ENCODE measurements around the gene AARSD1.
"Not testable (repeated sequence)": the region's sequence is repeated elsewhere in the genome, so short reads cannot be mapped to it uniquely, and the experiment has no call there.

The AARSD1 gene

GRCh38 chr17:42980766-42981397 is 16.6 kb upstream of the AARSD1 start:
- peak; percentile 83 for DNase-seq

DNA sequence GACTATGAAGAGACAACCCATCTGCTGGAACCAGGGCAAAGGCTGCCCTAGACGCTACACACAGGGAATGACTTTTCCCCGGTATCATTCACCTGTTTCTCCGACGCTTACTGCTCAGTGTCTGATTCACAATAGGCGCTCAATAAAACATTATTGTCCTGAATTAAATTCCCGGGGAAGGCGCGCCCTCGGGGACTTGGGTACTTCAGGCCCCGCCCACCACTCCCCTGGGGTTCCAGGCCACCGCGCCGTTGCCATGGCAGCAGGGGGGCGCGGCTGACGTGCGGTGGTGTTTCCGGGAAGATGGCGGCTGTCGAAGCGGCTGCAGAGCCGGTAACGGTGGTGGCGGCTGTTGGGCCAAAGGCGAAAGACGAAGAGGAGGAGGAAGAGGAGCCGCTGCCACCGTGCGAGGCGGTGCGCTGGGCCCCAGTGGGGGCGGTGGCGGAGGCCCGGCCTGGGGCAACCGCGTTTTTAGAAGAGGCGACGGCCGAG is 16.1 kb upstream of the AARSD1 start, which contains the start of gene RUNDC1:
TSS of gene RUNDC1 (plus strand) at position 292 of the 492 bp plus-strand sequence. CDS start at position 304, 12 bp downstream.
- peak; percentile 93 for DNase-seq

DNA sequence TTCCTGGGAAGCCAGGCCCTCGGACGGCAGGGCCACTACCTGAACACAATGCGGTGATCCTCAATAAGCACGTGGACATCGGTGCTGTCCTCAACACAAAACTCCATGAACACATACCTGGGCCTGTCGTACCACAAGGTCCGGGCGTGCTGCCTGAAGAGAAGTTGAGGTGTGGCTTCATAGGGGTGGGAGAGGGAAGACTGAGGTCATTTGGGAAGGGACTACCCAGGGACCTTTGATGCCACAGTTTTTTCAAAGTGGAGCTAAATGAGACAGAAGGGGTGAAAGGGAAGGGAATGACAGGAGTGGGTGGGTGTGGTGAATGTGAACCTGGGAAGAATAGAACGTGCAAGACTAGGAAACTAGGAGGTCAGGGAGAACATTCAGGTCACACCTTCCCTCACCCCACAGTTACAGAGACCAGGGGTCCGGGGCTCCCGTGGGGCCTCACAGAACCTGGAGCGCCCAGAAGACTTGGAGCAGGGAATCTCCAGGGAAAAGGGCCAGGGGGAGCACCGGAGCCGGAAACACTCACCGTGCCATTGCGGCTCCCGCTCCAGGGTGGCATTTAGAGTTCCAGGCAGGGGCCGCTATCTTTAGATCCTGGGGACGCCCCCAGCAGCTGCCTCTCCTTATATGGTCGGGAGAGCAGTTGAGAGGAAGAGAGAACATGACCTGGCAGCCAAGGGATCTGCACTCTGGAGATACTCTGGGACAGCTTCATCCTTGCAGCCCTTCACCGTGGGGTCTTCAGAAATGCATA is 15.4 kb upstream of the AARSD1 start, which contains the start of gene PTGES3L:
TSS of gene PTGES3L (minus strand) at position 570 of the 763 bp plus-strand sequence. CDS start at position 543, 27 bp downstream.
- peak; percentile 52 for DNase-seq

DNA sequence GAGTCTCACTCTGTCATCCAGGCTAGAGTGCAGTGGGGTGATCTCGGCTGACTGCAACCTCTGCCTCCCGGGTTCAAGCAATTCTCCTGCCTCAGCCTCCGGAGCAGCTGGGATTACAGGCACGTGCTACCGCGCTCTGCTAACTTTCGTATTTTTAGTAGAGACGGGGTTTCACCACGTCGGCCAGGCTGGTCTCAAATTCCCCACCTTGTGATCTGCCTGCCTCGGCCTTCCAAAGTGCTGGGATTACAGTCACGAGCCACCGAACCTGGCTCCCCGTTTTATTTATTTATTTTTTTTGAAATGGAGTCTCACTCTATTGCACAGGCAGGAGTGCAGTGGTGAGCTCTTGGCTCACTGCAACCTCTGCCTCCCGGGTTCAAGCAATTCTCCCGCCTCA is 11.4 kb upstream of the AARSD1 start:
- DNase-seq: not testable (repeated sequence)

DNA sequence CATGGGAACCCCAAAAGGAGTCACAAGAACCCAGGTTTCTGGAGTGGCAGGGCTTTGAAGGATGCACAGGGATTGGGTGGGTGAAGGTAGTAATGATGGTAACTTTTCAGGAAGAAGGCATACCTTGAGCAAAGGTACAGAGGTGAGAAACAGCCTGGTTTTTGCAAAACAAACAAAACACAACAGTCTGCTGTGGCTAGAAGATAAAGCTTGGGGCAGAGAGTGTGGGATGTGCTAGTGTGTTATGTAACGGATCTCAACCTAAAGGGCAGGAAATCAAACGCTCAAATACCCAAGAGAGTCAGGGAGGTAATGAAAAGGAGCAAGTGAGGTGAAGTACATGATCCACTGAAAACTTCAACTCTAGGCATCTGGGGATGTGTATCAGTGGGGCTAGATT is 11.0 kb upstream of the AARSD1 start:
- no peak for DNase-seq

DNA sequence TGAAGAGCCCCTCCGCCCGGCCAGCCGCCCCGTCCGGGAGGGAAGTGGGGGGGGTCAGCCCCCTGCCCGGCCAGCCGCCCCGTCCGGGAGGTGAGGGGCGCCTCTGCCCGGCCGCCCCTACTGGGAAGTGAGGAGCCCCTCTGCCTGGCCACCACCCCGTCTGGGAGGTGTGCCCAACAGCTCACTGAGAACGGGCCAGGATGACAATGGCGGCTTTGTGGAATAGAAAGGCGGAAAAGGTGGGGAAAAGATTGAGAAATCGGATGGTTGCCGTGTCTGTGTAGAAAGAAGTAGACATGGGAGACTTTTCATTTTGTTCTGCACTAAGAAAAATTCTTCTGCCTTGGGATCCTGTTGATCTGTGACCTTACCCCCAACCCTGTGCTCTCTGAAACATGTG is 9.1 kb upstream of the AARSD1 start:
- DNase-seq: not testable (repeated sequence)

DNA sequence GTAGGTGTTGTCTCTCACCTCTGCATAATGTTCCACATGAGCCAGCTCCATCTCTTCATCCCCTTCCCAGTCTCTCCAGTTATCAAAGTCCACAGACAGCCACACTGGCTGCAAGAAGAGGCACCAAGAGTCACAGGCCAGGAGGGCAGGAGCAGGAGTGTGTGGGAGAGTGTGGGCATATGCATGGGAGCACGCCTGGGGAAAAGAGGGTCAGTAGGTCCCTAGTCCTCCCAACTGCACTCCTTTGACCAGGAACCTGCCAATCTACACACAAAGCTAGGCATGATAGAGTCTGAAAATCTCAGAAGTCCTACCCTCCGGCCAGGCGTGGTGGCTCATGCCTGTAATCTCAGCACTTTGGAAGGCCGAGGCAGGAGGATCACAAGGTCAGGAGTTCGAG is 7.3 kb upstream of the AARSD1 start:
- DNase-seq: no peak

- DNase-seq: no peak
Measured at GRCh38 chr17:42969001-42969581, 4.8 kb upstream of the AARSD1 start.

DNA sequence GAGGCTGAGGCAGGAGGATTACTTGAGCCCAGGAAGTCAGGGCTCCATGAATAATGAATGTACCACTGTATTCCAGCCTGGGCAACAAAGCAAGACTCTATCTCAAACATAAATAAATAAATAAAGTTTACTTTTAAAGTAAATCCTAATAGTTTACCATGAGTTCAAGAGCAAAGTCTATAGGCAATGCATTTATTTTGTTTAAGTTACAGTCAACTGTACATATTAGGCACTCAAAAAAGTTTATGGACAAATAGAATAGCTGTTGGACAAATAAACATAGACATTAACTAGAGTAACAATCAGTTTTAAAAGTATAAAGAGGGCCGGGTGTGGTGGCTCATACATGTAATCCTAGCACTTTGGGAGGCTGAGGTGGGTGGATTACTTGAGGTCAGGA is 3.7 kb upstream of the AARSD1 start:
- no peak for DNase-seq

DNA sequence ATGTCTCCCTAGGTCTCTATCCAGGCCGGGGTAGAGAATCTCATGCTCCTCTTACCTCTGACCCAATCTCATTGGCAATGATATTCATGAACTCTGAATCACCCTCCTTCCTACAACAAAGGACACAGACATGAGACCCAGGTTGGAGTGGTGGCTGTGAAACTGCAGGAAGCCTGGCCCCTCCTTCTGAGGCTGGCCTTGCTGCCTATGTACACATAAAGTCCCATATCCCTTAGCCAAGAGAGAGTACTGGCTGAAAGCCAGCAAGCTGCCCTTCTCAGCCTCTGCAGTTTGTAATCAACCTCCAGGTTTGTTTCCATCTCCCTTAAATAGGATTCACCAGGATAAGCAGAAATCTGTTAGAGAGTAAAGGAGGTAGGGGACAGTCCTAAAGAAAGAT is 10.6 kb downstream of the AARSD1 start:
- DNase-seq: no peak

DNA sequence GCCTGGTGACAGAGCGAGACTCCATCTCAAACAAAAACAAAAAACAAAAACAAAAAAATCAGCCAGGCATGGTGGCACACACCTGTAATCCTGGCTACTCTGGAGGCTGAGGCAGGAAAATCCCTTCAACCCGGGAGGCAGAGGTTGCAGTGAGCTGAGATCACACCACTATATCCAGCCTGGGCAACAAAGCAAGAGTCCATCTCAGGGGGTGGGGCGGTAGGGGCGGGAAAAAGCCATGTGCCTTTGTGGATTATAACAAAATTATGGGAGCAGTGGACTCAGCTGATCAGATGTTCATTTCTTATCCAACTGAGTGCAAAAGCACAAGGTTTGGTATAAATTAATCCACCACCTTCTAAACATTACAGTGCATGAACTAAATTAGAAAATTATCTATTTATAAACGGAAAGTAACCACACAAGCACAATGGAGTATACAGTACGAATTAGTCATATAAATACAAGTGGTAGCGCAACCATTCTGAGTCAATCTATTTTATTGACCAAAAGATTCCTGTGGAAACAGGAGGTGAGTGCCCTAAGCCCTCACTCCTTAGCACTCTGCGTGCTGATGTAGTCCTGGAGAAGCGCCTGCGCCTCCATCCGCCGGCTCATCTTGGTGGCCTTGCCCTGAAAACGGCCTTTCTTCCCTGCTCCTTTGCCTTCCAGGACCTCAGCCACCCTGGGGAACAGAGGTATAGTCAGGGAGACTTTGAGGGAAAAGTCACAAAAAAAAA is 14.0 kb downstream of the AARSD1 start:
- no peak for DNase-seq

DNA sequence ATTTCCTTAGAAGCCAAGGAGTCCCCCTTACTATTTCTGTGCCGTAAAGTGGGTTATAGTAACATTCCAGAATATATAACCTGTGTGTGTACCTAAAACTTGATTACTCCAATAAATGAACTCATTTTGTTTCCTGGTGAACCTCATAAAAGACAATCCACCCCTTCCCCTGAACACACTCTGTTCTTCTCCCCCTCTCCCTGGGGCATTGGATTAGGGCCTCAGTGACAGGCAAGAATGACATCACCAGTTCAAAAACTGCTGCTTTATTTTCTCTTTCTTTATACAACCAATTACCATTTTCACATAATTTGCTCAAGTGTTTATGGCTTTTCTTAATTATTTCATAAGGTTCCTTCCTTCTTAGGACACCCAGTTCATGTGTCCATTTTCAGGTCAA is 17.4 kb downstream of the AARSD1 start:
- DNase-seq: no peak

DNA sequence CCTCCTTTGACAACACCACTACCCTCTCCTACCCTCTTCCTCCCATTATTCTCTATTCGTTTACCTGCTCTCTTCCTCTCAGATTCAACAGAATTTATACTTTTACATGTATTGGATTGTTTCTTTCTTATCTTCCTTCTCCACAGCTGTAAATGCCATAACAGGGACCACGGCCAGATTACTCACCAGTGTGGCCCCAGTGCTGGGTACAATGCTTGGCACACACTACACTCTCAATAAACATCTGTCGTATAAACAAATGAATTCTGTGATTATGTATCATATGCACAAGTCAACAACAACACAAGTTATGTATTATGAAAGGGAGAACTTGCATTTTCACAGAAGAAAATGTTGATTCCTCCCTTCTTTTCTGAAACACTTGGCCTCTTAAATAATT is 20.0 kb downstream of the AARSD1 start:
- no peak for DNase-seq

- DNase-seq: peak; percentile 40
Measured at GRCh38 chr17:42937712-42938596, 26.3 kb downstream of the AARSD1 start.

GRCh38 chr17:42929497-42929844 is 34.8 kb downstream of the AARSD1 start:
- DNase-seq: no peak

DNA sequence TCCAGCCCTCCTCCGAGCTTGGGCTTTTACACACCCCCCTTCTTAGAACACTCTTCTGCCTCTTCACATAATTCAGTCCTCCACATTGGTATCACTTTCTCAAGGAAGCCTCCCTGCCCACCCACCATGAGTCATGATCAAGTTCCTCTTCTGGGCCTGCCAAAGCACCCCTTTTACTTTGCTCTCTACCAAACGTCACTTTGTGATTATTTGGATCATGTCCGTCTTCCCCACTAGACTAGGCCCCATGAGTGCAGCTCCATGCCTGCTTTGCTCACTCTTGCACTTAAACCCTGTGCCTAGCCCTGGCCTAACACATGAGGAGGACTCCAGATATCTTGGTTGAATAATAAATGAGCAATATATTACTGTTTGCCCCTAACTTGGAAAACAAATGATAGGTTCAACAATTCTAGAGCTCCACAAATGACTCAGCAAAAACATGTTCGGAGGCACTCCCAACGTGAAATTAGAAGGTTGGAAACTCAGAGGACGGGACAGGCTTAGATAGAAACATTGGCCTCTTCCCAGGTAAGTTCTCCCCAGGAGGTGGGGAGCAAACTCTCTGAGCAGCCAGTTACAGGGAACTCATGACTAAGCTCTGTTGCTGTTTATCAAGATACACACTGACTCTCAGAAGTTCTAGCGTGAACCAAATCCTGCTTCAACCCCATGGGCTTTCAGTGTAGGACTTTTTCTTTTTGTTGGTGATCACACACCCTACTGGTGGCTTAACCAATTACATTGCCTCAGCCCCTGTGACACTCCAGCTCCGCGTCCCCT is 35.3 kb downstream of the AARSD1 start:
- peak; percentile 62 for DNase-seq

DNA sequence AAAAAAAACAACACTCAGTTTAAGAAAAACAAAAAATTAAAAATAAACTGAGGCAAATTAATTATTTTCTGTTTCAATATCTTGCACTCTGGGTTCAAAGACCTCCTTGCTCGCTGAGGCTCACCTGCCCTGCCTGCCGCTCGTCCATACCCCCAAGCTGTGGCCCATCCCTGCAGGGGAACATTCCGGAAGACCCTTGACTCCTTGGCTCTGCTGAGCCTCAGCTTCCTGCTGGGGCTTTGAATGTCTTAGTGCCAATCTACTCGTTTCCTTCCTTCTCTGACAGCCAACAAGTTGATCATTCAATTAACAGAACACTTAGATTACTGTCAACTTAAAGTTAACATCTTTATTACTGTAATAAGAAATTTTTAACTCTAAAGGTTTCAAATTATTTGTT is 39.4 kb downstream of the AARSD1 start:
- DNase-seq: no peak

DNA sequence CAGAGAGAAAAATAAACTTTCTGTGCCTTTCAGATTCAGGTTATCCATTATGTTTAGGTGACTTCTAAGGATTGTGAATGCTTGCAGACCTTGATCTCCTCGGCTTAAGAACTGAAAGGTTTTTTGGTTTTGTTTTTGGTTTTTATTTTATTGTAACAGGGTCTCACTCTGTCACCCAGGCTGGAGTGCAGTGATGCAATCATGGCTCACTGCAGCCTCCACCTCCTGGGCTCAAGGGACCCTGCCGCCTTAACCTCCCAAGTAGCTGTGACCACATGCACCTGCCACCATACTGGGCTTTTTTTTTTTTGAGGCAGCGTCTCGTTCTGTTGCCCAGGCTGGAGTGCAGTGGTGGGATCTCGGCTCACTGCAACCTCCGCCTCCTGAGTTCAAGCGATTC is 40.8 kb downstream of the AARSD1 start:
- DNase-seq: not testable (repeated sequence)

- DNase-seq: no peak
Measured at GRCh38 chr17:42922294-42922693, 42.0 kb downstream of the AARSD1 start.

DNA sequence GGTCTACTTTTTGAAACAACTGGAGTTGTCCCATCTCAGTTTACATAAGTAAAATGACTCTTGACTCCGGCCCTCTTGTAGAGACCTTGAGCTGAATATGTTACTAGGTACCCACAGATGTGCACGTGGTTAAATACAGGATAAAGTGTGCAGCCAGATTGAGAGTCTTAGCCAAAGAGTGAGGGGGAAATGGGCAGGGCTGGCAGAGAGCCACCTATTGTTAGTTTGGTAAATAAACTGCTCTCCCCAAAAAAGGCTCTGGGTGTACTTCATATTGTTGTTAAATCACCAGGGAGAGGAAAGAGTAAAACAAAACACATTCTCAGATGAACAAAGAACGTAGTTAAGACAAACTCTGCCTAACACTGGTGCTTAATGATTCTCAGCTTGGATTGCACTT is 43.3 kb downstream of the AARSD1 start:
- DNase-seq: no peak
